Ureter (tissue), 1 donor: ENCODE results near the gene JPT1. TPM values are rescaled to one million over a fixed set of nuclear protein-coding genes. Genes with fewer than 3 reads are reported as not detected.
"Not testable (repeated sequence)": the region's sequence is repeated elsewhere in the genome, so short reads cannot be mapped to it uniquely, and the experiment has no call there.

Source experiments
- DNase-seq: peaks from one replicate; pipeline ENCODE4 v3.0.0-alpha.2; 2020; ENCODE audit warnings: low spot score
- total RNA-seq: library from RNA; stranded (reverse); gene quantifications from one replicate; pipeline ENCODE4 v1.2.4, GENCODE V29; 2023
- donor health status: DM: yes; HTN: yes; CAD: no.

JPT1 gene
- total RNA-seq, 1 donor from 2014 or later = 93.9 TPM

GRCh38 chr17:75158480-75158879 is 4.2 kb upstream of the JPT1 start:
- DNase-seq = not testable (repeated sequence)

DNA sequence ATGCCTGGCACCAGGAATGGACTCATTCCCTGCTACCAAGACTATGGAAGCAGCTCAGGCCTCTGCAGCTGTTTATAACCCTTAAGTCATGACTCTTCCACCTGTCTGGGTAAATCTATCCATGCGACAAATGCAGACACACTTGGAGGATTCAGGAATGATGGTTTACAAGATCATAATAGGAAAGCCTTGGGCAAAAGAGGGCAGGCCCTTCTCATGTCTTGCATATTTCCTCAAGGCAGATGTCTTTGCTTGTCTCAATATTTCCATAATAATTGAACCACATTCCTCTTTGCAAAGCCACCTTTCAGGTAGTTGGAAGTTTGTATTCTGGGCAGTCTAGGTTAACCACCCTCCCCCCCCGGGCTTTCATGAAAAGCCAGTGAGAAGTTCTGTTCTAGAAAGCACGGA is 884 bp upstream of the JPT1 start:
- no peak for DNase-seq

GRCh38 chr17:75153780-75154194 is 525 bp downstream of the JPT1 start:
- no peak for DNase-seq

- no peak for DNase-seq
Measured at GRCh38 chr17:75152922-75153779, 1.2 kb downstream of the JPT1 start.

- DNase-seq = no peak
Measured at GRCh38 chr17:75152523-75152921, 1.8 kb downstream of the JPT1 start.

DNA sequence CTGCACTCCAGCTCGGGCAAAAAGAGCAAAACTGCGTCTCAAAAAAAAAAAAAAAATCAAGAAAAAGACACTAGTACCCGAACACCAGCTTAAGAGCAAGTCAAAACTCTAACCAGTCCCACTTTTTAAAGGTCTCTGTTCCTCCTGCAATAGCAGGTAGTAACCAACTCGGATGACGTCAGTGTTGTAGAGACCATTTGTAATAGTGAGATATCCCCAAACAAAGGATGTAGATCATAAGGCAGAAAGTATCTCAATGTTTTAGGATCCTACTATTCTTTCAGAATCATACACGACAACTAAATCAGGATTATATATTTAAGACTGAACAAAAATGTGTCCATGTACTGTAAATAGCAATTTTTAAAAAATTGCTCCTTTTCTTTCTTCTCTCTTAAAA is 2.4 kb downstream of the JPT1 start:
- DNase-seq = no peak

DNA sequence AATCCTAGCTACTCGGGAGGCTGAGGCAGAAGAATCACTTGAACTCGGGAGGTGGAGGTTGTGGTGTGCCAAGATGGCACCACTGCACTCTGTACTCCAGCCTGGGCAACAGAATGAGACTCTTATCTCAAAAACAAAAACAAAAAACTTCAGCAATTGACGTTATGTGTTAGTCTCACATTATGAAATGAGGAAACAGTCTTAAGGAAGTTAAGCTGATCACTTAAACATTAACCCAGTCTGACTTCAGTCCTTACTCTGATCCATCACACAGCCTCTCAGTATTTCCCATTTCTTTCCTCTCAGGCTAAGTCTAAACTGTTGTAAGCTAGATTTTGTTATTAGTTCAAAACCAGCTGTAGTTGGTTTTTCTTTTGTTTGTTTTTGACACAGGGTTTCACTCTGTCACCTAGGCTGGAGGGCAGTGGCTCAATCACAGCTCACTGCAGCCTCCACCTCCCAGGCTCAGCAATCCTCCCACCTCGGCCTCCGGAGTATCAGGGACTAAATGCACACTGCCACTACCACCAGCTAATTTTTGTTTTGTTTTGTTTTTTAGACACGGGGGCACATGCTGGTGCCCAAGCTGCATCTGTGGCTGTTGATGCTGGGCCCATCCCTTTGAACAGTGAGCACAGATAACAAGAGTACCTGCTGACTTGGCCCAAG is 6.3 kb downstream of the JPT1 start:
- no peak for DNase-seq

DNA sequence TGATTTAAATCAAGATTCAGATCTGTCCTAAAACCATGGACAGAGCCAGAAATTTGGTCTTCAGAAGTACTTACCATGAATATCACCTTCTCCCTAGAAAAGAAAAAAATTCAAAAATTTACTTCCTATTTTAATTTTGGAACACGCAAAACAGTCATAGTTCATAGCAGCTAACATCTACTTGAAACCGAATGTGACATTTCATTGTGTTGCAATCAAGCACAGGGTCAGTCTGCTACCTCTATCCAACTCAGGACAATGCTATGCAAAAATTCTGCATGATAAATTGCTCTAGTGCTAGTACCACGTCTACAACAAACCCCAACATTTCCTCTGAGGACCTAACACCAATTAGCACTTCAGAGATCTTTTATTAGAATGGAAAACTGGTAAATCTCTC is 7.7 kb downstream of the JPT1 start:
- no peak for DNase-seq

DNA sequence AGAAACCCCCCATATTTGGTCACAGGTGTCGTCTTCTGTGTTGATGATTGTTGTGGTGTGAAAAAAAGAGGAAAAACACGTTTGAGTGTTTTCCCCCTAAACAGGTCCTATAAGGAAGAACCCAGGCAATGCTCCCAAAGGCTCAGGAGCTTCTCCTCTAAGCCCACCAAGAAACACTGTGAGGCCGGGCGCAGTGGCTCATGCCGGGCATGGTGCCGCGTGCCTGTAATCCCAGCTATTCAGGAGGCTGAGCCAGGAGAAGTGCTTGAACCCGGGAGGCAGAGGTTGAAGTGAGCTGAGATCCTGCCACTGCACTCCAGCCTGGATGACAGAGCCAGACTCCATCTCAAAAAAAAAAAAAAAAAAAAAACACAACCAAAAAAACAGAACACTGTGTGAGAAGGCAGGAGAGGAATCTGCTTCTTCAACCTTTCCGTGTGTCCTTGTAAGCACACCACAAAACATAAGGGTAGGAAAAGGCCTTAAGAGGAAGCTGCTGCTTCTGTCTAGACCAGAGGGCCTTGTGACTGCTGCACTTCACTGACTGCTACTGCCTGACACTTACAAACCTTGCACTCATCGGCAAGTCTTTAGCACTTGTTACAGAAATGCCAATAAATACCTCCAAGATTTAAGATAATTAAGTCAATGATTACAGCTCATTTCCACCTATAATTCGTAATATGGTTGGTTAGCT is 9.3 kb downstream of the JPT1 start:
- DNase-seq = no peak

DNA sequence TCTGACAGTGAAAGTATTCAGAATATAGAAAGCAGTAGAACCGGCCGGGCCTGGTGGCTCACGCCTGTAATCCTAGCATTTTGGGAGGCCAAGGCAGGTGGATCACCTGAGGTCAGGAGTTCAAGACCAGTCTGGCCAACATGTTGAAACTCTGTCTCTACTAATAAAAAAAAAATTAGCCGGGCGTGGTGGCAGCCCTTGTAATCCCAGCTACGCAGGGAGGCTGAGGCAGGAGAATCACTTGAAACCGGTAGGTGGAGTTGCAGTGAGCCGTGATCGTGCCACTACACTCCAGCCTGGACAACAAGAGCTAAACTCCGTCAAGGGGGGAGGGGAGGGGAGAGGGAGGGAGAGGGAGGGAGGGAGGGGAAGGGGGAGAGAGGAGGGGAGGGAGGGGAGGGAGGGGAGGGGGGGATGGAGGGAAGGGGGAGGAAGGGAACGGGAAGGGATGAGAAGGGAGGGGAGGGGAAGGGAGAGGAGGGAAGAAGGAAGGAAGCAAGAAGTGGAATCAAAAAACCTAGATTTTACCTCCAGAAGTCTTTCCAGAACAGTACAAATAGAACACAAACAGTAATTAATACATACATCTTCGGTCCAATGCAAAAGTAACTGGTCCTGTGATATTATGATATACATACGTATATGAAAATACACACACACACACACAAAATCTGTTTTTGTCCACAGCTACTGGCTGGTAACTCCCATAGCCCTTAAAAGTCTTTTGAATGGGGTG is 11.9 kb downstream of the JPT1 start:
- no peak for DNase-seq

DNA sequence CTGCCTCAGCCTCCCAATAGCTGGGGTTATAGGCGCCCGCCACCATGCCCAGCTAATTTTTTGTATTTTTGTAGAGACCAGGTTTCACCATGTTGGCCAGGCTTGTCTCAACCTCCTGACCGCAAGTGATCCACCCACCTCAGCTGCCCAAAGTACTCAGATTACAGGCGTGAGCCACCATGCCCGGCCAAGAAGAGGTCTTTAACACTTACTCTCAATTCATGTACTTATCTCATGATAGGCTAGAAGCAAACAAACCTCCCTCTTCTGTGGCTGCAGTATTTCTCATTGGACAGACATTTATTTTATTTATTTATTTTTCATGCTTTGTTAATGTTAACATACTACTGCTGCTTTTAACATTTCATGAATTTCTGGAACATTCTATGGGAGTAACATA is 15.8 kb downstream of the JPT1 start:
- DNase-seq = no peak

DNA sequence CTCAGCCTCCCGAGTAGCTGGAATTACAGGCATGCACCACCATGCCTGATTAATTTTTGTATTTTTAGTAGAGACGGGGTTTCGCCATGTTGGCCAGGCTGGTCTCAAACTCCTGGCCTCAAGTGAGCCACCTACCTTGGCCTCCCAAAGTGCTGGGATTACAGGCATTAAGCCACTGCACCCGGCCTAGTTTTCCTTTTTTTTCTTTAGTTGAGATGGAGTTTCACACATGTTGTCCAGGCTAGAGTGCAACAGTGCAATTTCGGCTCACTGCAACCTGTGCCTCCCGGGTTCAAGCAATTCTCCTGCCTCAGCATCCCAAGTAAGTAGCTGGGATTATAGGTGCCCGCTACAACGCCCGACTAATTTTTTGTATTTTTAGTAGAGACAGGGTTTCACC is 16.6 kb downstream of the JPT1 start:
- DNase-seq = not testable (repeated sequence)

GRCh38 chr17:75135946-75136345 is 18.4 kb downstream of the JPT1 start:
- no peak for DNase-seq

DNA sequence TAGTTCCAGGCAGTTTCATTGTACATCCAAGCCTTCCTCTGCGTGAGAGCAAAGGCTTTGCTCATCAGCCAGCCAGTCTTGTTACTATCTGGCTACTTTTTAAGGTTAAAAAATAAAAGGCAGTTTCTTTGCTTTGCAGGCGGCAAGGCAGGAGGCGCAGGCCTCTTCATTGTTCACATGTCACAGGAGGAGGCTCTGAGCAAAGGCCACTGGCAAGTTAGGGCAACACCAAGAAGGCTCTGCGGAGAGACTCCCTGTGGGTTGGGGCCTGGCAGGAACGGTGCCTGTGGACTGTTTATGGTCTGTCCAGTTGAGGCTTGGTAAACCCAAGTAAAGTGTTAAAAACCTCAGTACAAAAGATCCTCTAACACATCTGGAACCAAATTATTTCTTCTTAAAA is 18.9 kb downstream of the JPT1 start:
- DNase-seq = no peak

- DNase-seq = not testable (repeated sequence)
Measured at GRCh38 chr17:75133607-75134347, 20.5 kb downstream of the JPT1 start.

- no peak for DNase-seq
Measured at GRCh38 chr17:75133001-75133400, 21.3 kb downstream of the JPT1 start.

- not testable (repeated sequence) for DNase-seq
Measured at GRCh38 chr17:75132018-75133000, 22.0 kb downstream of the JPT1 start.

- DNase-seq = peak; percentile 86
Measured at GRCh38 chr17:75131278-75132017, 22.9 kb downstream of the JPT1 start, which contains the start of gene NT5C. Gene NT5C (minus strand): TSS chr17:75131742. CDS start chr17:75131707, 35 bp downstream.

GRCh38 chr17:75130632-75131277 is 23.6 kb downstream of the JPT1 start:
- DNase-seq = no peak
